ENCODE results near the gene PRODH2.
"Not testable (repeated sequence)": the region's sequence is repeated elsewhere in the genome, so short reads cannot be mapped to it uniquely, and the experiment has no call there.

PRODH2 gene

GRCh38 chr19:35796645-35797542 is 15.8 kb downstream of the PRODH2 start:
- DNase-seq = no peak

GRCh38 chr19:35795564-35795963 is 17.1 kb downstream of the PRODH2 start:
- DNase-seq = not testable (repeated sequence)

- DNase-seq = no peak
These were observed 19.1 kb downstream of the PRODH2 start for GRCh38 chr19:35793381-35794165.

GRCh38 chr19:35792888-35793287 is 19.8 kb downstream of the PRODH2 start:
- DNase-seq = no peak

- DNase-seq = no peak
These were observed 20.3 kb downstream of the PRODH2 start for GRCh38 chr19:35792312-35792711.

- no peak for DNase-seq
These were observed 20.8 kb downstream of the PRODH2 start for GRCh38 chr19:35791814-35792279.

GRCh38 chr19:35790981-35791813 is 21.4 kb downstream of the PRODH2 start:
- DNase-seq = peak; percentile 20

GRCh38 chr19:35789978-35790944 is 22.4 kb downstream of the PRODH2 start:
- DNase-seq = no peak

- DNase-seq = no peak
These were observed 23.3 kb downstream of the PRODH2 start for GRCh38 chr19:35789195-35789977.

- no peak for DNase-seq
These were observed 24.3 kb downstream of the PRODH2 start for GRCh38 chr19:35788205-35788960.

- DNase-seq = no peak
These were observed 25.3 kb downstream of the PRODH2 start for GRCh38 chr19:35787227-35787799.

- no peak for DNase-seq
These were observed 26.1 kb downstream of the PRODH2 start for GRCh38 chr19:35786299-35787160.

GRCh38 chr19:35785339-35785627 is 27.4 kb downstream of the PRODH2 start:
- DNase-seq = no peak

- no peak for DNase-seq
These were observed 27.9 kb downstream of the PRODH2 start for GRCh38 chr19:35784503-35785338.

- no peak for DNase-seq
These were observed 28.9 kb downstream of the PRODH2 start for GRCh38 chr19:35783469-35784434.

- DNase-seq = no peak
These were observed 30.1 kb downstream of the PRODH2 start for GRCh38 chr19:35782589-35782988.

GRCh38 chr19:35781650-35782049 is 31.0 kb downstream of the PRODH2 start:
- no peak for DNase-seq

Measured in NCI-H526 treated with DMSO at 0.1 percent for 48 hours (cell line).